Calu3 (cell line): ENCODE data around the gene KCNG4. TPM values are rescaled to one million over a fixed set of nuclear protein-coding genes. Genes with fewer than 3 reads are reported as not detected.
"Not testable (repeated sequence)": the region's sequence is repeated elsewhere in the genome, so short reads cannot be mapped to it uniquely, and the experiment has no call there.

Experiments used
- BruUV-seq: library from RNA; stranded (reverse); fragments of 400-500 nt; replicated peaks from 2 replicates; lab custom pipeline; 2021; lab: Mats Ljungman, UMichigan
- CTCF ChIA-PET: fragments of 300-600 bp; sonication (Branson Sonifier 250); formaldehyde crosslinking; loops from one replicate; lab custom pipeline; 2022; ENCODE audit warnings: antibody characterized with exemption; lab: Charles Lee
- DNase-seq: peaks from one replicate; pipeline ENCODE4 v3.0.0; 2022
- H3K27ac Mint-ChIP-seq: one replicate; pipeline ENCODE4 v1.8.0; 2022; ENCODE audit warnings: mixed read lengths; ENCODE audit not compliant: unreplicated experiment
- H3K27me3 Mint-ChIP-seq: one replicate; pipeline ENCODE4 v1.8.0; 2022; ENCODE audit warnings: mixed read lengths; ENCODE audit not compliant: unreplicated experiment
- H3K36me3 Mint-ChIP-seq: one replicate; pipeline ENCODE4 v1.8.0; 2022; ENCODE audit warnings: mild to moderate bottlenecking, moderate library complexity, mixed read lengths; ENCODE audit not compliant: insufficient read depth, unreplicated experiment
- H3K4me1 Mint-ChIP-seq: one replicate; pipeline ENCODE4 v1.8.0; 2022; ENCODE audit warnings: mild to moderate bottlenecking, low read depth, mixed read lengths; ENCODE audit not compliant: unreplicated experiment
- H3K4me3 Mint-ChIP-seq: one replicate; pipeline ENCODE4 v1.8.0; 2022; ENCODE audit warnings: mild to moderate bottlenecking, low read depth, moderate library complexity, mixed read lengths; ENCODE audit not compliant: unreplicated experiment
- H3K9me3 Mint-ChIP-seq: one replicate; pipeline ENCODE4 v1.8.0; 2022; ENCODE audit warnings: low read depth, mixed read lengths; ENCODE audit not compliant: unreplicated experiment
- CTCF ChIP-seq: fragments of 200-600 bp; IDR thresholded peaks from one replicate; pipeline ENCODE4 v1.8.0; 2022; ENCODE audit warnings: antibody characterized with exemption; ENCODE audit not compliant: unreplicated experiment
- intact Hi-C: fragments of 100-400 bp; cut with micrococcal nuclease; formaldehyde crosslinking; loops from one replicate; pipeline ENCODE4 v1.10.0; 2022; ENCODE audit not compliant: unreplicated experiment
- total RNA-seq: library from RNA; stranded (reverse); gene quantifications from 2 replicates; pipeline ENCODE4 v1.2.3, GENCODE V29; 2022

KCNG4 gene
- total RNA-seq, 1 experiment from 2014 or later, result not detected

GRCh38 chr16:84218176-84218823 is 21.5 kb downstream of the KCNG4 start:
- peaks cover 69% of the 10 kb centered on the region for H3K27me3 Mint-ChIP-seq
- no peaks in the 10 kb centered on the region for H3K9me3 Mint-ChIP-seq
- TF ChIP-seq CTCF, result no peak
- no TSS peak for BruUV-seq
- CTCF ChIA-PET, result no interaction called here
- H3K27ac Mint-ChIP-seq, result no peak overlapping the region
- no peak for DNase-seq
- H3K4me1 Mint-ChIP-seq, result no peaks in the 10 kb centered on the region
- intact Hi-C loops, result no loop called here
- no peak overlapping the region for H3K4me3 Mint-ChIP-seq
- H3K36me3 Mint-ChIP-seq, result no peaks in the 10 kb centered on the region

GRCh38 chr16:84216144-84216543 is 23.7 kb downstream of the KCNG4 start:
- peaks cover 69% of the 10 kb centered on the region for H3K27me3 Mint-ChIP-seq
- H3K4me3 Mint-ChIP-seq, H3K36me3 Mint-ChIP-seq, DNase-seq, BruUV-seq, H3K4me1 Mint-ChIP-seq, H3K9me3 Mint-ChIP-seq, H3K27ac Mint-ChIP-seq, intact Hi-C loops: not testable (repeated sequence)
- CTCF ChIA-PET, result interaction anchor here (1.3 kb wide), 1 partner anchor 222 kb away, joined by 7 read pairs; no protein-coding TSS in a partner anchor

- H3K36me3 Mint-ChIP-seq, result no peaks in the 10 kb centered on the region
- intact Hi-C loops, result no loop called here
- H3K4me1 Mint-ChIP-seq, result no peaks in the 10 kb centered on the region
- DNase-seq, result no peak
- no peaks in the 10 kb centered on the region for H3K9me3 Mint-ChIP-seq
- no peak overlapping the region for H3K4me3 Mint-ChIP-seq
- H3K27me3 Mint-ChIP-seq, result peaks cover 63% of the 10 kb centered on the region
- no TSS peak for BruUV-seq
- no peak overlapping the region for H3K27ac Mint-ChIP-seq
- TF ChIP-seq CTCF, result no peak
- CTCF ChIA-PET, result interaction anchor here (0.6 kb wide), 1 partner anchor 1913 kb away, joined by 3 read pairs; no protein-coding TSS in a partner anchor
Measured at GRCh38 chr16:84215531-84215930, 24.3 kb downstream of the KCNG4 start.

GRCh38 chr16:84214451-84215066 is 25.3 kb downstream of the KCNG4 start:
- no TSS peak for BruUV-seq
- H3K27ac Mint-ChIP-seq, result no peak overlapping the region
- CTCF ChIA-PET, result no interaction called here
- H3K4me3 Mint-ChIP-seq, result no peak overlapping the region
- H3K36me3 Mint-ChIP-seq, result no peaks in the 10 kb centered on the region
- H3K27me3 Mint-ChIP-seq, result peaks cover 58% of the 10 kb centered on the region
- no peak for DNase-seq
- H3K4me1 Mint-ChIP-seq, result no peaks in the 10 kb centered on the region
- TF ChIP-seq CTCF, result no peak
- intact Hi-C loops, result no loop called here
- no peaks in the 10 kb centered on the region for H3K9me3 Mint-ChIP-seq

- intact Hi-C loops, result no loop called here
Measured at GRCh38 chr16:84212631-84213030, 27.2 kb downstream of the KCNG4 start.

More at GRCh38 chr16:84212631-84213030, 27.2 kb downstream of the KCNG4 start:
- no peak for DNase-seq
- H3K4me3 Mint-ChIP-seq, result no peak overlapping the region
- H3K4me1 Mint-ChIP-seq, result no peaks in the 10 kb centered on the region
- no peak for TF ChIP-seq CTCF
- no peaks in the 10 kb centered on the region for H3K36me3 Mint-ChIP-seq
- peaks cover 45% of the 10 kb centered on the region for H3K27me3 Mint-ChIP-seq
- BruUV-seq, result no TSS peak
- CTCF ChIA-PET, result interaction anchor here (1.0 kb wide), 1 partner anchor 8 kb away, joined by 3 read pairs; no protein-coding TSS in a partner anchor
- no peak overlapping the region for H3K27ac Mint-ChIP-seq
- H3K9me3 Mint-ChIP-seq, result no peaks in the 10 kb centered on the region
